ENCODE results near the gene ABITRAM.
"Not testable (repeated sequence)": the region's sequence is repeated elsewhere in the genome, so short reads cannot be mapped to it uniquely, and the experiment has no call there.

Gene ABITRAM, protein sequence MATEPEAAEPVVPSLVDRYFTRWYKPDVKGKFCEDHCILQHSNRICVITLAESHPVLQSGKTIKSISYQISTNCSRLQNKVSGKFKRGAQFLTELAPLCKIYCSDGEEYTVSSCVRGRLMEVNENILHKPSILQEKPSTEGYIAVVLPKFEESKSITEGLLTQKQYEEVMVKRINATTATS

DNA sequence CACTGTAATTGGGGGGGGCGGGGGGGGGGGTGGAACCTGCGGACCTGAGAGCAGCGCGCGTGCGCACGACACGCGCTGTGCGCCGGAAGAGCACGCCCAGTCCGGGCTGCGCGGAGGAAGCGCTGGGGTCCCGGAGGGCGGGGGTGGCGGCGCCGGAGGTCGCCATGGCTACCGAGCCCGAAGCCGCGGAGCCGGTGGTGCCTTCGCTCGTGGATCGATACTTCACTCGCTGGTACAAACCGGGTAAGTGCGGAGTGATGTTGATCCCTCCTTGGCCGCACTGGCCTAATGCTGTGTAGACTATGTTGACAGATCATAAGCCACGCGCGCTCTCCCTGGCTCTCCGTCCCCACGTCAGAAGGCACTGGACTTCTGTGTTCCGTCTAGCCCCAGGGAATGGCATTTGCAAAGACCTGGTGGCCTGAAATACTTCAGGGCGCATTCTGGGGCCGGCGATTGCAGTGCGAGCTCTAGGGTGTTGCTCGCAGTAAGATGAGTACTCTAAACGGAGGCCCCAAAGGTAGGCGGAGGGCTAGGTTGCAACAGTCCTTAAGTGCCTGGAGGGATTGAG, at the start of gene ABITRAM:
Gene ABITRAM (plus strand): TSS at position 78 of the 571 bp plus-strand sequence. CDS start 87 bp downstream, at position 165.
- peak; percentile 80 to 82 for DNase-seq

DNA sequence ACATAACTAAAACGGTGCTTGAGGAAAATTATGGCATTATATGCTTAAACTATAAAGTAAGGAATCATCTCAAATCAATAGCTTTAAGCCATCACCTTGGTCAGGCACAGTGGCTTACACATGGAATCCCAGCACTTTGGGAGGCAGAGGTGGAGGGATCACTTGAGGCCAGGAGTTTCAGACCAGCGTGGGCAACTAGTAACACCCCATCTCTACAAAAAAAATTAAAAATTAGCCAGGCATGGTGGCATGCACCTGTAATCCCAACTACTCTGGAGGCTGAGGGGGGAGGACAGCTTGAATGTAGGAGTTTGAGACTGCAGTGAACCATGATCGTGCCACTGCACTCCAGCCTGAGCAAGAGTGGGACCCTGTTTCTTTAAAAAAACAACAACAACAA, 49.5 kb upstream of the ABITRAM start:
- no peak for DNase-seq

DNA sequence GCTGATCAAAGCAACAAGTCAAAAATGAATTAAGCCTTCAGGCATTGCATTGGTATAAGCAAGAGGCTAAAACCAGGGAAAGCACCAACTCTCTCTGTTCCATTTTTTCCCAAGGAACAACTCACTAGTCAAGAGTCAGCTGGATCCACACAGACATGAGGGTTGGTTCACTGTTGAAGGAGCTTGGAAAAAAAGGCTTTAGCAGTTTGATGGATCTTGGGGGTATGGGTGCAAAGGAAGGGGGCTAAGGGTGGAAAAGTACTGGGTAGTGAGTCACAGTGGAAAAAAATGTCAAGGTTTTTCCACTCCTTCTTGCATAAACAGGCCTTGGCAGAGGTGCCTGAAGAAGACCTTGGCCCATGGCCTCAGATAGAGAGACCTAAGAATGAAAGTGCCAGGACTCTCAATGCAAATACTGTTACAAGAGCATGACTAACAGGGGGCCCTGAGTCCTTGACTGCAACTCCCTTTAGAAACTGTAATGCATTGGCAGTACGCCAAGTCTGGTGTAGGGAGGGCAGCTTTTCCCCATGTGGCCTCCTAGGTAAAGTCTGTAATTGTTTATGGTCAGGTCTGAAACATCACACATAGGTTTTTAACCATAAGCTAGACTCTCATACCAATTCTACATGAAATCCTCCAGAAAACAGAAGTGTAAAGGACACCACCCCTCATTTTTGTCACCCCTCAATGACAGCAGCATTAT, 48.4 kb upstream of the ABITRAM start:
- no peak for DNase-seq

DNA sequence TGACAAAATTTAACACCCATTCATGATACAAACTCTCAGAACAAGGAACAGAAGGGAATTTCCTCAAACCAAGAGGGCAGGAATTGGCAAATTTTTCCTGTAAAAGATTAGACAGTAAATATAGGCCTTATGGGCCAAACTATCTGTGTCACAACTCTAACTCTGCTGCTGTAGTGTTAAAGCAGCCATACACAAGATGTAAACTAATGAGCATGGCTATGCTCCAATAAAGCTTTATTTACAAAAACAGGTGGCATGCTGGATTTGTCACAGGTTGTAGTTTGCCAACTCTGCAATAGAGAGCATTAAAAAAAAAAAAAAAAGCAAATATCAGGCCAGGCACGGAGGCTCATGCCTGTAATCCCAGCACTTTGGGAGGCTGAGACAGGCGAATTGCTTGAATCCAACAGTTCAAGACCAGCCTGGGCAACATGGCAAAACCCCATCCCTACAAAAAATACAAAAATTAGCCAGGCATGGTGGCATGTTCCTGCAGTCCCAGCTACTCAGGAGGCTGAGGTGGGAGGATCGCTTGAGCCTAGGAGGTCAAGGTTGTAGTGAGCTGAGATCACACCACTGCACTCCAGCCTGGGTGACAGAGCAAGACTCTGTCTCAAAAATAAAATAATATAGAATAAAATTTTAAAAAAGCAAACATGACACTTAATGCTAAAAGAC, 47.5 kb upstream of the ABITRAM start:
- DNase-seq: not testable (repeated sequence)

DNA sequence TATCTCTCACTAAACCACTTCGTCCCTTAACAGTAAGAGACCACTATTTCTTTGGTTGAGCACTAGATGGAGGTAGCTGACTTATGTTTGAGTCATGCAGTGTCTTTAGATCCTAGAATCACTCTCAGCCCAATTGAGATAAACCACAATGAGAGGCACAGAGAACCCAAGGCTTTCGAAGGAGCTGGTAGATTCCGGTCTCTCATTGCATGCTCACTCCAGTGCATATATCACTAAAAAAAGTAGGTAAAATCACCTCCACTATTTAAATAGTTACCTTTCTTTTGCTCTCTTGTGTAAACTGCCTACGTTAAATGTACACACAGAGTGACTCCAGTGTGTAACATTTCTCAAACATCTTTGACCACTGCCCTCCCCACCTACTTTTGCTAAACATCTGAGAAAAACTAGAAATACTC, 44.5 kb upstream of the ABITRAM start:
- no peak for DNase-seq

DNA sequence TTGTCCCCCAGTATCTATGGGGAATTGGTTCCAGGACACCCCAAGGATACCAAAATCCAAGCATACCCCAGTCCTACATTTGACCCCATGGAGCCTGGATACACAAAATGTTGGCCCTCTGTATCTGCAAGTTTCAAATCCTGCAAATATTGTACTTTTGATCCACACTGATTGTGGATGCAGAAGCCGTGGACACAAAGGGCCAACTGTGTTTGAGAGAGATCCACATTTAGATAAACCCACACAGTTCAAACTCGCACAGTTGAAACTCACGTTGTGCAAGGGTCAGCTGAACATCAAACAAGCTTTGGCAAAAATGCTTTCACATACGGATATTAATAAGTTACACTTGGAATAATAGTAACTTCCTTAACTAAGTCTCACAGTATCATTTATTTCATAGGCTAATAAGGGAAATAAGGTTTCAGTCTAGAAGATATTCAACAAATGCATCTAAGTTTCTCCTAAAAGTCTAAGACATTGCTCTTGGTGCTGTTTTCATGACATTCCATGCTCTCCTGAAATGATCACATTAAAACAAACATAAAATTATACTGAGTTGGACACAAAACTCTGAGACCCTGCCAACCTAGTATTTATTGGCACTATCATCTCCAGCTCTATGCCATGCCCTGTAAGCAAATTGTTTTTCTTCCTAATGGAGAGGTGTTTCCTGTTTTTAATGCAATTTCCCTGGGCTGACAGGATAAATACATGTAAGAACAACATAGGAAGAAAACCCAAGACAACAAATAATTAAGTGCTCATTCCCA, 39.8 kb upstream of the ABITRAM start:
- no peak for DNase-seq

DNA sequence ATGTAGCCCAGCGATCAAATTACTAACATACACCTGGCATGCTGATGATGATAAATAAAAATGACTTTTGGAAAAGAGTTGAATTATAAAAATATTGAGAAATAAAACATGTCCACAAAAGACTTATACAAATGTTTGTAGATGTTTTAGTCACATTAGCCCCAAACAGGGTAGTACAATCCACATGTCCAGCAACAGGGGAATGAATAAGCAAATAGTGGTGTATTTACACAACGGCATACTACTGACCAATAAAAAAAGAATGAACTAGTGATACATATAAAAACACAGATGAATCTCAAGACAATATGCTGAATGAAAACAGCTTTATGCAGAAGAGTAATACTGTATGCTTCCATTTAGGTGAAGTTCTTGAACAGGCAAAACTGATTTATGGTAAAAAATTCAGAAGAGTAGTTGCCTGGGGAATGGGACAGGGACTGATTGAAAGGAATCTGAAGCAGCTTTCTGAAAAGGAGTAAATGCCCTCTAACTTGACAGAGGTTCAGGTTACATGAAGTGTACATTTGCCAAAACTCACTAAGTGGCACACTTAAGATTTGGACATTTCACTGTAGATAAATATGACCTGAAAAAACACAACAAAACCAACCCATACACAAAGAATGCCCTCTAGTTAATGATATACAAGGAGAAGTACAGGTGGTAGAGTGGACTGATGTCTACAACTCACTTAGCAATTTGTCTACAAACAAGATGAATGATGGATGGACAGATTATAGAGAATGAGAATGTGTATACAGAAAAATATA, 36.7 kb upstream of the ABITRAM start:
- no peak for DNase-seq

DNA sequence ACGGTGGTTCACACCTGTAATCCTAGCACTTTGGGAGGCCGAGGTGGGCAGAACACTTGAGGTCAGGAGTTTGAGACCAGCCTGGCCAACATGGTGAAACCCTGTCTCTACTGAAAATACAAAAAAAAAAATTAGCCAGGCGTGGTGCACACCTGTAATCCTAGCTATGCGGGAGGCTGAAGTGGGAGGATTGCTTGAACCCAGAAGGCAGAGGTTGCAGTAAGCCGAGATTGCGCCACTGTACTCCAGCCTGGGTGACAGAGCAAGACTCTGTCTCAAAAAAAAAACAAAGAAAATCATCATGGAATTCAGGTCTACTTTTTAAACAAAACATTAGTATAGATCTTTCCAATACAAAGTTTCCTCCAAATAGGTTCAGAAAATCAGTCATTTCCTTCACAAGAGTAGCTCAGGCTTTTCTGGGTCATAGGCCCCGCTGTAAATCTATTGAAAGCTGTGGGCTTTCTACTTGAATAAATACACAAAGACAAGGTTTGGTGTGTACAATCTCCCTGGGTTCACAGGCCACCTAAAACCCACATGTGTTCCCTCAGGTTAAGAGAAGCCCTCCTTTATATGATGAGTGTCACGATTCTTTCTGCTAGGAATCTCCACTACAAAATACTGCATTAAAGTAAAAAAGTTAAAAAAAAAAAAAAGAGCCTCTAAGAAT, 35.0 kb upstream of the ABITRAM start:
- not testable (repeated sequence) for DNase-seq

DNA sequence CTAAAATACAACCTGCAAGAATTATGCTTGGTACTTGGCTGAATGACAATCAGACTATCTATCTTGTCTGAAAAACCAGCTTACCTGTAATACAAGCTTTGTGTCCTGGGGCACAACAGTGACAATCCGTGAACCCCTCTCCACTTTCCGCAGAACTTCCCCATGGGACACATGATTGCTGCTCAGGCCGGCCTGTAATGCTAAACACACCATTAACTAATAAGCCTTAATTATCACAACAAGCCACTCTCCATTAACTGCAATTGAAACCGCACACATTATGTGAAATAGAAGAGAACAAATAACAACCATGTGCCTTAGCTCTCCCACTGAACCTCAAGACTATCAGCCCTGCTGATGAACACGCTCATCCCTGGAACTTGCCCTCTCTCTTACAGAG, 34.0 kb upstream of the ABITRAM start:
- DNase-seq: no peak

DNA sequence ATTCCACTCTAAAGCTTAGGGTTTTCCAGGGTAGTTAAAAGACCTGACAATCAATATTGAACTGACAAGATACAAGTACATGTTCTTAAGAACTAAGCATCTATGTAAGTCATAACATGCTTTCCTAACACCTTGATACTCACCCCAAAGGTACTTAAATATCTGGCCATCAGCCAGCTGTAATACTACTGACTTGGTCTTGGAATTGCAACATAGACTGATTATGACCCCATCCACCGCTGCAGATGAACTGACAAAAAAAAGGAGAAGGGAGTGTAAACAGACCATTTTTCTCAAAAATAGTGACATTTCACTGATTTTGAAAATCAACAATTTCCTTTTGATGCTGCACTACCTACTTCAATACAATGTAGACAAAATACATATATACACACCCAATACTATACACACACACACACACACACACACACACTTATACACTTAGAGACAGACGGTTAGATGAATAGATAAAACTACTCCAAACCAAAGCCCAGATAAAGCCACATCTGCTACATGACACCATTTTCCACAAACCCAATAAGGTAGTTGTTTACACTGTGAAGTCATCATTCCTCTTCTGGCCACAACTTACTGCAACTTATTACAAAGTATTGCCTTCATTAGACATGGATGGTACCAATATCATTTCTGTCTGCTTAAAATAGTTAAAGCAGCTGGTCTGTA, 30.6 kb upstream of the ABITRAM start:
- DNase-seq: no peak

DNA sequence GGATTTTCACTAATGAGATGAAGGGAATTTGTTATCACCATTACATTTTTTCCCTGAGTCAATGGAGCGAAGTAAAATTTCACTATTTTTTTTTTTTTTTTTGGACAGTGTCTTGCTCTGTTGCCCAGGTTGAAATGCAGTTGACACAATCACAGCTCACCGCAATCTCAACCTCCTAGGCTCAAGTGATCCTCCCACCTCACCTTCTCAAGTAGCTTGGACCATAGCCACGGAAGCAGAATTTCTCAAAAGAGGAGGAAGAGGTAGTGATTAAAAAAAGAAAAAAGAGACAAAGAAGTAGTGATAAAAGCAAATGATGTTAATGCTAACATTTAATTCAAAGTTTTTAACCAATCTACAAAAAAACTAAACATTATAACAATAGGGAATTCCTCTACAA, 30.0 kb upstream of the ABITRAM start:
- no peak for DNase-seq

DNA sequence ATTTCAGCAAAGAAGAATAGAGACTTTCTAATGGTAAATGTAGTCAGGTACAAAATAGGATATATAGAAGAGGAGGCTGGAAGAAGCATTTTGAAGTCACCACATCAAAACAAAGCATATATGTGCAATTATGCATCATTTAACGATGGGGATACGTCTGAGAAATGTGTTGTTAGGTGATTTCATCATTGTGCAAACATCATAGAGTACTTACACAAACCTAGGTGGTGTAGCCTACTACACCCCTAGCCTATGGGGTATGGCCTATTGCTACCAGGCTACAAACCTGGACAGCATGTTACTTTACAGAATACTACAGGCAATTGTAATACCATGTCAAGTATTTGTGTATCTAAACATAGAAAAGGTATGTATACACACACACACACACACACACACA, 28.7 kb upstream of the ABITRAM start:
- no peak for DNase-seq

DNA sequence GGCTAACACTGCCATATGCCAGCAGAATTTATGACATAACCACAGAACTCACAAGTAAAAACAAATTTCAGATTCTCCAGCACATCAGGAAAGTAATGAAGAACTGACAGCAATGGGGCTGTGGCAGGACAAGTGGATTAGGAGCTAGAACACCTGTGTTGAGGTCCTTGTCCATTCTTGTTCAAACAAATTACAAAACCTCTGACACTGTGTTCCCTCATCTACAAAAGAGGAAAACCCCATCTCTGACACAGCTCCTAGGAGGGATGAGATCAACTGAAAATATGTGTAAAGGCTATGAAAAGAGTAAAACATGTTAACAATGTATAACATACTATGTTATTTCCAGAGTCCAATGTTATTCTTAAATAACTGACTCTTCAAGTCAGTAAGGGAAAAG, 23.8 kb upstream of the ABITRAM start:
- DNase-seq: no peak

DNA sequence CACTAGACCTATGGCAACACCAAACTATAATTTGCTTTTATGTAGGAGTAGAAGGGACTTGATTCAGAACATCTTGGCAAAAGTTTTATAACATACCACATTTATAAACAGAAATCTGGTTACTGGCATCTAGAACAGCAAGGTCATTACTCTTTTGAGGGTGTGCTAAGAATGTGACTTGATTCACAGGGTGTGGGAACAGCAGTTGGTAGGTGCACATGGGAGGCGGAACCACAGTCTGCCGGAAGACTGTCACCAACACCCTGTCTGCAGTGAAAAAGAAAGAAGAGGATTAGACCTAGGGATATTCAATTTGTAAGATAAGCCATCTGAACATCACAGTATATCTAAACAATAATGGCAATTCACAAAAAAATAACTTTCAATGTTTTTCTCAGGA, 23.3 kb upstream of the ABITRAM start:
- DNase-seq: no peak

DNA sequence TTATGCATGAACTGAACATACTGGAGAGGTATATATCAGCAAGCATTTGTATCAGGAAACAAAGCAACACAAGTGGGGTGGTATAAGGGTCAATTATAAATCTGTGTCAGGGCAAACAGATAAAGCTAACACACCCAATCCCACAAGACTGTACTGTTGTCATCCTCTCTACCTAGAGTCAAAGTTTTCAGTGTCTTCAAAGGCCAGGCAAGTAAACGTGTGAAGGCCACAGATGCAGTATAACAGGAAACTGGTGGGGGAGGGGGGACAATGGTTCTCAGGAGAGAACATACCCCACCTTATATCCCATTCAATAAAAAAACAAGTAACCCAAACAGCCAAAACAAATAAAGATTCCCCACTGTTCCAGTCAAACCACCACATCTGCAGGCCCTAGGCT, 22.4 kb upstream of the ABITRAM start:
- no peak for DNase-seq

DNA sequence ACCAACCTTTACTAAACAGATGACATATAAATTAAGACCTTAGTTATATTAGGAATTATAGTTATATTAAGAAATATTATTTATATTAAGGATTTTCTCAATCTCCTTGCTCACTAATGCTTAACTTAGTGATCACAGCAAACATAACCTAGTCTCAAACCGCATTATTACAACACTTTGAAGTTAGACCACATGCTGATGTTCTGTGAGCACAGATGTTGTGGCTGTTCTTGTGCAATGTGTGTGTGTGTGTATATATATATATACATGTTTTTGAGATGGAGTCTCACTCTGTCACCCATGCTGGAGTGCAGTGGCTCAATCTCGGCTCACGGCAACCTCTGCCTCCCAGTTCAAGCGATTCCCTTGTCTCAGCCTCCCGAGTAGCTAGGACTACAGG, 20.8 kb upstream of the ABITRAM start:
- DNase-seq: no peak

DNA sequence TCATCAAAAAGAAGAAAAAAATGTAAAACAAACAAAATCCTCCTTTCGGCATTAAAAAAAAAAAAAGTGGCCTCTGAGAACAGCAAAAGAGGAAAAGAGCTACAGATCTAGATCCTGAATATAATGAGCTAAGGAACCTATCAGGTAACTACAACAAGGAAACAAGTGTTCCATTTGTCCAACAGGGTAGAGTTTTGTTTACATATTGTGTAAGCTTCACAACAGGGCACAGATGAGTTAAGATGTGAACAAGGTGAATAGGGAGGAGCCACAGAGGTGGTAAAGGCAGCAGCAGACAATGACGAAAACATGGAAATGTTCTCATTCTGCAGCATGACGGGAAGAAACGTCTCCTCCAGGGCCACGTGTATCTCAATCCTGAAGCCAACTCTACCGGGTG, 14.7 kb upstream of the ABITRAM start:
- DNase-seq: no peak

DNA sequence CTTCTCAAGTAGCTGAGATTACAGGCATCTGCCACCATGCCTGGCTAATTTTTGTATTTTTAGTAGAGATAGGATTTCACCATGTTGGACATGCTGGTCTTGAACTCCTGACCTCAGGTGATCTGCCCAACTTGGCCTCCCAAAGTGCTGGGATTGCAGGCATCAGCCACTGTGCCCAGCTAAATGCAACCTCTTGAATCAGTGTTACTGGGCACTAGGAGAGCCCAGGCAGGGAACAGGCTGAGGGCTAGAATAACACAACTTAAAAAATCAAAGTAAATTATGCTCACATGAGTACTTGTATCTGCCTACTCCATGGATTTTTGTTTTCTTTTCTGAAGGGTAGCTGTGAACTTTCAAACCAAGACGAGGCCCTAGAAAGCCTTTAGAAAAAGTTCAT, 13.8 kb upstream of the ABITRAM start:
- not testable (repeated sequence) for DNase-seq

DNA sequence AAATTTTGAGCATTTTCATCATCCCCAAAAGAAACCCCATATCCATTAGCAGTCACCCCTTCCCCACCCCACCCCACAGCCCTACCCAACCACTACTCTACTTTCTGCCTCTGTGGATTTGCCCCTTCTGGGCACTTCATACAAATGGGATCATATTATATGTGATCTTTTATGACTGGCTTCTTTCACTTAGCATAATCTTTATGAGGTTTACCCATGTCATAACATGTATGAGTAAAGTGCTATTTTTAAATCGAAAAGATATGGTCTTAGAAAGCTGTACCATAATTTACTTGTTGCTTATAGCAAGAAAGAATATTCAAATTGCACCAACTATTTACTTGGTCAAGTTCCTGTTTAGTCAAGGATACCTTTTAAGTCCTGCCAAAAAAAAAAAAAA, 13.0 kb upstream of the ABITRAM start:
- DNase-seq: no peak

DNA sequence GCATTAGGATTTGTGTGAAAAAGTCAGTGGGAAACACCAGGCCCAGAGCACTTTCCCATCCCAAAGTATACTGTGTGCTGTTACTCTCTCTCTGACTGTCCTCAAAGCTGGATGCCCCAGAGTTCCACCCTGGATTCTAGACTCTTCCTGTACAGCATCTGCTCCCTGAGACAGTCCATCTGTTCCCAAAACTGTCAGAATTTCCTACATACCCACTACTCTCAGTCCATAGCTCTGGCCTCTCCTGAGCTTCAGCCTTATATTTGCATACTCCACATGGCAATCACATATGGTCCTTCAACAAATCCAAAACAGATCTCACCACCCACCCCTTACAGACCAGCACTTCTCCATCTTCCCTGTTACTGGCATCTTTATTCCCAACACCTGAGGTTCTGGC, 9.7 kb upstream of the ABITRAM start:
- DNase-seq: no peak

DNA sequence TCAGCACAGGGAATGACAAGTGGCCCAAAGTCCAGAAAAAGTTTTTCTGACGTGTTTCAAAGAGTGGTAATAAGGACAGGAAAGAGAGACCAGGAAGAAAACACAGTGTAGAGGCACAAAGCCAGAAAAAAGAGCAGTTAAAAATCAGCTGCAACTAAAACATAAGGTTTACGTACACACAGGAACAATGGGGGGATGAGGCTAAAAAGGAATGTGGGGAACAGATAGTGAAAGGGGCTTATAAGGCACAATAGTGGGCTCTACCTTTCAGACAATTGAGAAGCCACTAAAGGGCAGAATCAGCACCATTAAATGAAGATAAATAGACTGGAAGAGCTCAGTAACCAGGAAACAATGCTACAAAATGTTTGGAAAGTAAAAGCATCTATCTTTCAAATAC, 5.8 kb upstream of the ABITRAM start:
- no peak for DNase-seq
